ENCODE measurements around the gene NACA. TPM values are rescaled to one million over a fixed set of nuclear protein-coding genes. Genes with fewer than 3 reads are reported as not detected.
"Not testable (repeated sequence)": the region's sequence is repeated elsewhere in the genome, so short reads cannot be mapped to it uniquely, and the experiment has no call there.

Gene NACA
- total RNA-seq, 4 donors from 2014 or later = 968 to 1,190 (median 1,074) TPM

DNA sequence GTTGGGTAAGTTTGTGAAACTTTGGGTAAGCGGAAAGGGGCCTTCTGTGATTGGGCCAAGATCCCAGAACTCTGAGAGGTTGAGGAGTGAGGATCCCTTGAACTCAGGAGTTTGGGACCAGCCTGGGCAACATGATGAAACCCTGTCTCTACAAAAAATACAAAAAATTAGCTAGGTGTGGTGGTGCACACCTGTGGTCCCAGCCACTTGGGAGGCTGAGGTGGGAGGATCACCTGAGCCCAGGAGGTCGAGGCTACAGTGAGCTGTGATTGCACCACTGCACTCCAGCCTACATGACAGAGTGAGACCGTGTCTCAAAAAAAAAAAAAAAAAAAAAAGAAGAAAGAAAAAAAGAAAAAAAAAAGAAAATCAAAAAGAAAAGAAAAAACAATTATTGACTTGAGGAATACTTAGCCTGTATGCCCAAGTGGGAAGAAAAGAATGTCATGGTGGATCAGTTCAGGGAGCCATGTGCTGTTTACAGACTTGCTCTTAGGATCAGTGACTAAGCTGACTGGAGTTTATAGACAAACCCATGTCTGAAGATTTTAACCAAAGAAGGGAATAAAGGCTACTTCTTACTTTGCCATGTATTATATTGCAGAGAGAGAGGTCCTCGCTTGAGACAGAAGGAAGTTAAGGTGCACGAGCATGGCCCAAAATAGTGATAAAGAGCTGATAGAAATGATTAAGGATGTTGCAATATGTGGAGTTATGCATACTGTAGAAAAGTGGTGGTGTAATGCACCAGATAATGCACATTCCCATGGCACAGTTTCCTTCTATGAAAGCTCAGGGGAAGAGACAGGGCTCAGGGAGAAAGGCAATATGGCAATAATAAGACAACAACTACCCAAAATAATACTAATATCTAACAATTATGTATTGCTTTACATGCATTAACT lies 38.9 kb upstream of the NACA start:
- no peak for ATAC-seq (ENCODE audit: low FRiP score)
- TF ChIP-seq, protein P1, sequence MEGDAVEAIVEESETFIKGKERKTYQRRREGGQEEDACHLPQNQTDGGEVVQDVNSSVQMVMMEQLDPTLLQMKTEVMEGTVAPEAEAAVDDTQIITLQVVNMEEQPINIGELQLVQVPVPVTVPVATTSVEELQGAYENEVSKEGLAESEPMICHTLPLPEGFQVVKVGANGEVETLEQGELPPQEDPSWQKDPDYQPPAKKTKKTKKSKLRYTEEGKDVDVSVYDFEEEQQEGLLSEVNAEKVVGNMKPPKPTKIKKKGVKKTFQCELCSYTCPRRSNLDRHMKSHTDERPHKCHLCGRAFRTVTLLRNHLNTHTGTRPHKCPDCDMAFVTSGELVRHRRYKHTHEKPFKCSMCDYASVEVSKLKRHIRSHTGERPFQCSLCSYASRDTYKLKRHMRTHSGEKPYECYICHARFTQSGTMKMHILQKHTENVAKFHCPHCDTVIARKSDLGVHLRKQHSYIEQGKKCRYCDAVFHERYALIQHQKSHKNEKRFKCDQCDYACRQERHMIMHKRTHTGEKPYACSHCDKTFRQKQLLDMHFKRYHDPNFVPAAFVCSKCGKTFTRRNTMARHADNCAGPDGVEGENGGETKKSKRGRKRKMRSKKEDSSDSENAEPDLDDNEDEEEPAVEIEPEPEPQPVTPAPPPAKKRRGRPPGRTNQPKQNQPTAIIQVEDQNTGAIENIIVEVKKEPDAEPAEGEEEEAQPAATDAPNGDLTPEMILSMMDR (IDR thresholded peaks at IDR 0.05) = no peak
- DNase-seq (ENCODE audit: low spot score) = no peak

DNA sequence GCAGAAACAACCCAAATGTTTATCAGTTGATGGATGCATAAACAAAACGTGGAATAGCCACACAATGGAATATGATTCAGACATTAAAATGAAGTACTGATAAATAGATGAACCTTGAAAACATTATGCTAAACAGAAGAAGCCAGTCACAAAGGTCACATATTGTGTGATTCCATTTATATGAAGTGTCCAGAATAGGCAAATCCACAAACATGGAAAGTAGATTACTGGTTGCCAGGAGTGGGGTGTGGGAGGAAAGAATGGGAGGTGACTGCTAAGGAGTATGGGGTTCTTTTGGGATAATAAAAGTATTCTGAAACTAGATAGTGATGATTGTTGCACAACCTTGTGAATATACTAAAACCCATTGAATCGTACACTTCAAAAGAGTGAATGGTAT lies 36.7 kb upstream of the NACA start:
- ATAC-seq (ENCODE audit: low FRiP score) (no peak), DNase-seq (ENCODE audit: low spot score) (no peak)
- TF ChIP-seq, protein P1 (IDR thresholded peaks at IDR 0.05) = no peak

DNA sequence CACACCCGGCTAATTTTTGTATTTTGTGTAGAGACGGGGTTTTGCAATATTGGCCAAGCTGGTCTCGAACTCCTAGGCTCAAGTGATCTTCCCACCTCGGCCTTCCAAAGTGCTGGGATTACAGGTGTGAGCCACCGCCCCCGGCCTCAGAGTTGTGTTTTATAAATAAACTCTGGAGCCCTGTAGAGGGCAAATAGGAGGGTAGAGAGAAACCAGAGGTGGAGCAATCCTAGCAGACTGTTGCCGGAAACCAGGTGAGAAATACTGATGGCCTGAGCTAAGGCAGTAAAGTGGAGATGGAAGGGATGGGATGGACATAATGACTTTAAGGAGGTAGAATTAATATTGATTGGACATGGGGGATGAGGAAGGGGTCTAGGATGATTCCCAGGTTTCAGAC lies 35.4 kb upstream of the NACA start:
- TF ChIP-seq, protein P1 (IDR thresholded peaks at IDR 0.05) = no peak
- DNase-seq (ENCODE audit: low spot score) (no peak), ATAC-seq (ENCODE audit: low FRiP score) (no peak)

DNA sequence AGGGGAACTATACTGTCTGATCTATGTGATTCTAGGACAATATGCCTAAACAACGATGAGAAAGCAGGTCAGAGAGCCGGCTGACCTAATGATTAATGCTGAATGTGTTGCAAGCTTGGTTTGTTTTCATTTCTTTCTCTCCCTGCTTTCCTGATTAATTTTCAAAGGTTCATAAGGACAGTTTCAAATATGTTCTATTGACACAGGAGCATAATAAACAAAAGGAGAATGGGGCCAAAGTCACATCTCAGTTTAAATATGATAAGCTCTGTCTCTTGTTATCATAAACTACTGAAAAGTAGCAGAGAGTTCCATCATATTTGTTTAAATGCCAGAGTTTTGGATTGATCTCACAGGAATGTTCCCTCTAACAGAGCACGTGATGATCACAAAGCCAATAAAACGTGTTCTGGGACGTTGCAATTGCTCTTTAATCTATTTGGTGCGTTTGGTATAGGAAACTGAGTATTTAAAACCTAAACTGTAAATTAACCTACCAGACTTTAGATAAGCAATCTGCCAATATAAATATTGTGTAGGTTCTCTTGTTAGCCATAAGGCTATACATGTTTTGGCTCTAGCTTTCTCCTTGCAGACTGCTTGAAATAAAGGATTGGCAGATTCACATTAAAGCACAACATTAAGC lies 34.3 kb upstream of the NACA start:
- ATAC-seq (ENCODE audit: low FRiP score) (no peak), DNase-seq (ENCODE audit: low spot score) (no peak)

DNA sequence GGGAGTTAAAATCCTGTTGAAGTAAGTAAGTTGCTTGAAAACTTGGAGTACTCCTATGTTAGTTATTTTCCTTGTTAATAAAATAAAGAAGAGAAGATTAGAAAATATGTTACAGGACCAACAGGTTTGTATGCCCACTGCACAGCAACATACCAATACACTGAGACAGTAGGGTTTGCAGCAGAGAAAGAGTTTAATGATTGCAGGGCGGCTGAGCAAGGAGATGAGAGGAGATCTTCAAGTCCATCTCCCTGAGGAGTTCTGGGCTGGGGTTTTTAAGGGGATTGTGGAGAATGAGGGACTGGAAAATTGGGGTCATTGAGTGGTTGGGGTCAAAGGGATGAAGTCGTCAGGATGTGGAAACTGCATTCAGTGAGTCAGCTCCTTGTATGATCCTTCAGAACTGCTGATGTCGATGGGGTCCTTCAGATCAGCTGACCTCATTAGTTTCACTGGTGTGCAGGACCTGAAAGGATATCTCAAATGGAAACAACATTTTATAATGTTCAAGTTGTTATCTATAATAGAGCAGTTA lies 33.7 kb upstream of the NACA start:
- TF ChIP-seq, protein P1 (IDR thresholded peaks at IDR 0.05) = no peak
- ATAC-seq (ENCODE audit: low FRiP score) = no peak
- DNase-seq (ENCODE audit: low spot score) = no peak

More for the DNA sequence above, 34.3 kb upstream of the NACA start:
- TF ChIP-seq, protein P1 (IDR thresholded peaks at IDR 0.05) = no peak

DNA sequence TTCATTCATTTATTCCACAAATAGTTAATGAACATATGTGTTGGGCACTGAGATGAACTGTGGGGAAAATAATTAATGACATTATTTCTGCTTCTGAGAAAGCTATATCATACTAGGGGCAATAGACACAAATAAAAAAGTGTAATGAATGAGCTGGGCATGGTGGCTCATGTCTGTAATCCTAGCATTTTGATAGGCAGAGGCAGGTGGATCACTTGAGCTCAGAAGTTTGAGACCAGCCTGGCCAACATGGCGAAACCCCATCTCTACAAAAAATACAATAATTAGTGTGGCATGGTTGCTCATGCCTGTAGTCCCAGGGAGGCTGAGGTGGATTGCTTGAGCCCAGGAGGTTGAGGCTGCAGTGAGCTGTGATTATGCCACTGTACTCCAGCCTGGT lies 32.9 kb upstream of the NACA start:
- not testable (repeated sequence) for ATAC-seq (ENCODE audit: low FRiP score); DNase-seq (ENCODE audit: low spot score)

DNA sequence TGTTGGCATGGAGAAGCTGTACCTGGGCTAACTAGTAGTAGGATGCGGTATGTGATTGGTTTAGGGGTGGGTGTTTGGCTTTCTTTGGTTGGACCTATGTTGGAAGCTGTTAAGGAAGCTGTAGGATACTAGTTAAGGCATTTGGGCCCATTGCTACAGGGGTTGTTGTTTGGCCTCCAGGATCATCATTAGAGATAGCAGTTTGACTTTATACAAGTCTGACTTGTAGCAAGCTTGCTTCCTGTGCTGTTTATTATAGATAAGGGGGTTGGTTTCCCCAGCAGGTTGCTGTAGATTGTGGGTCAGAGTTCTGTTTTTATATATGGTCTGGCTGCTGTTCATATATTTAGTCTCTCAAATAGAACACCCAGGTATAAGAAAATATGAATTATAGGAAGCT lies 28.5 kb upstream of the NACA start:
- TF ChIP-seq, protein P1 (IDR thresholded peaks at IDR 0.05) = no peak
- no peak for DNase-seq (ENCODE audit: low spot score)
- ATAC-seq (ENCODE audit: low FRiP score) = no peak
